Measurements from ENCODE around the gene SNRPF.

DNA sequence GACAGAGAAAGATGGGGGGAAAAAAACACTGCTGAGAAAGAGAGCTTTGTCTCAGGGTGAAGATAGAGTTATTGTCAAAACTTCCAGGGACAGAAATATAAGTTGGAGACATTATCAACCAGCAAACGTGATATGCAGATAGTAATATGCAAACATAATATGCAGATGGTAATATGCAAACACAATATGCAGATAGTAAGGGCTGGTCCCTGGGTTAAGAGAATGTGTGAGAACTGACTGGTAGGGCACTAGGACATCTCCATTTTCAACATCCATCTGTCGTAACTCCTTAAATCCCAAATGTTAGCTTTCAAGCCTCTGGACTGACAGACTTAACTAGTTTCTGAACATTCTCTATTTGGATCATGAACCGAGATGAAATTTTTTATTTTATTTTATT, 32.2 kb downstream of the SNRPF start:
- TF ChIP-seq, protein P1, sequence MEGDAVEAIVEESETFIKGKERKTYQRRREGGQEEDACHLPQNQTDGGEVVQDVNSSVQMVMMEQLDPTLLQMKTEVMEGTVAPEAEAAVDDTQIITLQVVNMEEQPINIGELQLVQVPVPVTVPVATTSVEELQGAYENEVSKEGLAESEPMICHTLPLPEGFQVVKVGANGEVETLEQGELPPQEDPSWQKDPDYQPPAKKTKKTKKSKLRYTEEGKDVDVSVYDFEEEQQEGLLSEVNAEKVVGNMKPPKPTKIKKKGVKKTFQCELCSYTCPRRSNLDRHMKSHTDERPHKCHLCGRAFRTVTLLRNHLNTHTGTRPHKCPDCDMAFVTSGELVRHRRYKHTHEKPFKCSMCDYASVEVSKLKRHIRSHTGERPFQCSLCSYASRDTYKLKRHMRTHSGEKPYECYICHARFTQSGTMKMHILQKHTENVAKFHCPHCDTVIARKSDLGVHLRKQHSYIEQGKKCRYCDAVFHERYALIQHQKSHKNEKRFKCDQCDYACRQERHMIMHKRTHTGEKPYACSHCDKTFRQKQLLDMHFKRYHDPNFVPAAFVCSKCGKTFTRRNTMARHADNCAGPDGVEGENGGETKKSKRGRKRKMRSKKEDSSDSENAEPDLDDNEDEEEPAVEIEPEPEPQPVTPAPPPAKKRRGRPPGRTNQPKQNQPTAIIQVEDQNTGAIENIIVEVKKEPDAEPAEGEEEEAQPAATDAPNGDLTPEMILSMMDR (conservative IDR thresholded peaks at IDR 0.05 in 1 of 2, IDR thresholded peaks at IDR 0.05 in 1 of 2; ENCODE audit: low read depth in 1 of 2, low read length in 2 of 2), result no peak
- no peak for TF ChIP-seq EZH2 (IDR thresholded peaks at IDR 0.05; ENCODE audit: low read length, missing control alignments)
